Kidney glomerular epithelial cell (primary cell): Measurements from ENCODE around the gene STARD13.

Experiments used
- DNase-seq: peaks from one replicate; lab custom pipeline; 2025; lab: John Stamatoyannopoulos, UW

The STARD13 gene

DNA sequence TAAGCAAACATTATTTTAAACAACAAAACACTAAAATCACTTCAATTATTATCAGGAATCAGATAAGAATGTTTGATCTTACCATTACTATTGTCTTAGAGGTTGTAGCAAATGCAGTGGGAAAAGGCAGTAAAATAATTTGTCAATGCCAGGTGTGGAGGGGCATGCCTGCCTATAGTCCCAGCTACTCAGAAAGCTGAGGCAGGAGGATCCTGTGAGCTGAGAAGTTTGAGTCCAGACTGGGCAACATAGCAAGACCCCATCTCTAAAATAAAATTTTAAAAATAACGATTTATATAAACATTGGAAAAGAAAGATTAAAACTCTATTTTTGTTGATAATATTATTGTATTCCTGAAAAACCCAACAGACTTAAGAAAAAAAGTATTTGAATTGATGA lies 202.5 kb downstream of the STARD13 start:
- no peak for DNase-seq

DNA sequence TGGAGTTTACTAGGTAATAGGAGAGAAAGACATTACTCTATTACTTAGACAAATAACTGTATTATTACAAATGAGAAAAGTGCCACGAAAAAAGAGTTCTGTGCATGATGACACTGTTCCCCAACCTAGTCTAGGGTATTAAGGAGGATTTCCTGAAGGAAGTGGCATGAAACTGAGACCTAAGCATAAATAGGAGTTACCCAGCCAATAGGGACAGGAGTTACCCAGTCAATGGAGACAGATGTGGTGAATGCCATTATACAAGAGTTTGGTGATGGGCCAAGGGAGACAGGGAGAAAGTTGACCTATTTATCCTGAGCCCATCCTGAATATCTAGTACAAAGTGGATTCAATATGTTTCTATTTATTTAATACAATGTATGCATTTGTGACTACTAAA lies 203.9 kb downstream of the STARD13 start:
- DNase-seq: no peak

DNA sequence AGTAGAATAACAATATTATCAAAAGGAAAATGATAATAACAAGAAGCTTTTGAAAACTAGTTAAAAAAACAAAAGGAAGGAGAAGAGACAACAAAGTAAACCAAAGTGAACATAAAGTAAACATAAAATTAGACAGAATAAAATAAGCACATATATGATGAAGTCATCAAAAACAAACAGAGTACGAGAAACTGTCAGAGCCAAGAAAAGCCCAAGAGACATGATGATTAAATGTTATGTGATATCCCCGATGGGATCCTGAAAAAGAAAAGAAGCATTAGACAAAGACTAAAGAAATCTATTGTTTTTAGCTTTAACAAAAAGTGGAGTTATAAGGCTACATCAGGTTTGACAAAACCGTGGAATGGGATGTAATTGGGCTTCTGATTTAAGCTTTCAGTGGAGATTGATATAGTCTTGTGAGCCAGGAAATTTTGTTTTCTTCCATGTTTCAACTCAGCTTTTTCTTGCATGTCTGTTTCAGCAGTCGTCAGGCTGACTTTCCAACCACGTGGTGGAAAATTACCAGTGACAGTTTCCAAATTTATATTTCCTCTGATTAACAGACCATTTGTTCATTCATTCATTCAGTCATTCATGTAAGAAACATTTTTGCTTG lies 204.5 kb downstream of the STARD13 start:
- DNase-seq: no peak

DNA sequence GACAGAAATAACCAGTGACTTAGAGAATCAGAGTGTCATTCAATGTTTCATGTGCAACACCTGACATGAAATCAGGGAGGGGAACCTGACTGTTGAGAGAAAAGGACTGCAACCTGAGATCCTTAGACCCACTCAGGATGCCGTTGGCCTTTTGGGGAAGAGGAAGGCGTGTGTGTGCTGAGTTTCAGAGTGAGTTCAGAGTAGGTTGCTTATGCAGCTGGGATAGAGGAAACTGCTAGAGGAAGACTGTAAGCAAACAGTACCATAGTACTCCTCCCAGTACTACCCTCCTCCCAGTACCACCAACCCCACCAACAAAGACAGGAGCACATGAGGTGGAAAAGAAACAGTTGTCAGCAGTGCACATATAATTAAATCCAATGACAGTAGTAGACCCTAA lies 205.6 kb downstream of the STARD13 start:
- no peak for DNase-seq

- DNase-seq: no peak
Observed at GRCh38 chr13:33078263-33078662, 207.3 kb downstream of the STARD13 start.

DNA sequence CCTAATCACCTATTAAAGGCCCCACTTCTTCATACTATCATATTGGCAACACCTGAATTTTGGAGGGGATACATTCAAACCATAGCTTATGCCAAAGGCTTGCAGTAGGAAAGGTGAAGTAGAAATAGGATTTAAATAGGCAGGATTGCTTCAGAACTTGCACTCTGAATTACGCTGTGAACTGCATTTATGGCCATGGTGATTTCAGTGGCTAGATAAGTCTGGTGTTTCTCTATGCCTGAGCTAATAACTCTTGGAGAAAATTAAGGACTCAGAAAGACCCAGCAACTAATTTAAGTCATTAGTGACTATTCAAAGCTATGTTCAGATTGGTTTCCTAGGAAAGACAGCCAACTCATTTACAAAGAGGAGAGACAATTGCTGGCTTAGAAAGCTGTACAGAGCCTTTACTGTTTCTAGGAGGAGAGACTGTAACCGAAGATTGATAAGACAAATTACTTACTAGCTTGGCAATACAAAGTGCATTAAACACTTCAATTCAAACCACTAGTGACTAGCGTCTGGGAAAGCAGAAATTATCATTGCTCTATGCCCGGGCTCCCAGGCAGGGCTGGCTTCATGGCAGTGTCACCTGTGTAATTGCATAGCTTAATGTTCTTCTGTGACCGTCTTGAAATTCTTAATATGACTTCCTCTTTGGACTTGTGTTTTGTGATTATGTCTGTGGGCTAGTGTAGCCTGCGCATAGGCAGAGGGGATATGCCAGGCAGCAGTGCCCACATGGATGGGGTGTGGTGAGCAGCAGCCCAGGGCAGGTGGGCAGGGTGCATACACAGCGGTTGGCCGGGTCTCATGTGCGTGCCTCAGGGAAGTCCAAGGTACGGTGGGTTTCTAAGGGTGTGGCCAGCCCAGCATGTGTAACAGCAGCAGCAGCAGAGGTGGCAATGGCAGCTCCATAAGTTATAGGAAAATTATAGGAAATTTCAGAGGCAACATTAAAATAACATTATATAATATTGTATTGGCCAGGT lies 209.3 kb downstream of the STARD13 start:
- no peak for DNase-seq

- DNase-seq: no peak
Observed at GRCh38 chr13:33073338-33073737, 212.2 kb downstream of the STARD13 start.

GRCh38 chr13:33072759-33073158 lies 212.8 kb downstream of the STARD13 start:
- DNase-seq: no peak

GRCh38 chr13:33072282-33072681 lies 213.3 kb downstream of the STARD13 start:
- DNase-seq: no peak

GRCh38 chr13:33070713-33071112 lies 214.8 kb downstream of the STARD13 start:
- no peak for DNase-seq

DNA sequence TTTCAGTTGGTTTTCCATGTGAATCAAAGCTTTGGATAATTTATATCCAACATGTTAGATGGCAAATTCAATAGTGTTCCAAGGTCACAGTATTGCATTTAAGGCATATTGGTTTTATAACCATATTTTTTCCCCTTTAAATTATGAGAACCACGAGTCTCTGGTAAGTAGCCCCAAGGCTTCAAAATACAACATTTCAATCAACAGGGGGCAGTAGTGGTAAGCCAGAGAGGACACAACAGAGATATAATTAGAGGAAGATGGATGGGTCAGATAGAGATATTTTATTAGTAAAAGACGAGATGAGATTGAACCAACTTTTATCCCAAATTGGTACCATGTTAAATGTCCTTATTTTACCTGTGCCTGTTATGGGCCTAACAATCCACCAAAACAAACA lies 216.2 kb downstream of the STARD13 start:
- no peak for DNase-seq

GRCh38 chr13:33066329-33066728 lies 219.2 kb downstream of the STARD13 start:
- DNase-seq: no peak

GRCh38 chr13:33060815-33061214 lies 224.7 kb downstream of the STARD13 start:
- no peak for DNase-seq

DNA sequence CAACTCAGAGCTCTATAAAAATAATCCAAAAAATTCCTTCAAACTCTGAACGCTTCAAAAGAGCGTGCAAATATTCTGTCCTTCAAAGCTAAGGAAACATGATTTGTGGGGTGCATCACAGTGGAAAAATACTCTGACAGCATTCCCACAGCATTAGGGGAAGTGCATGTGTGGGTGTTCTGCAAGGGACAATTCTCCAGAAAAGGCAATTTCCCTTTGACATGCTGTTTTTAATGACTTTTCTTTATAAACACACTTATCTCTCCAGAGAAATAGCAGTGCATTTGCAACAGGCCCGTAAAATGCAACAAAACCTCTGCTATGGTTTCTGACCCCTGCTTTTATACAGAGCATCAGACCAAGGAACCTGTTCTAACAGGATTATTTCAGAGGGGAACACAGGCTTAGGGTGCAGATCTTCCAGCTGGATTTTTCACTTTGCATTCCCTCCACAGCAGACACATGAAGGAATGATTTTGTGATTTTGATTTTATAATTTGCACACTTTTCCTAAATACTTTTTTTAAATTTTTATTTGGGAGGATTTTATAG lies 226.7 kb downstream of the STARD13 start:
- no peak for DNase-seq

GRCh38 chr13:33057019-33057780 lies 228.4 kb downstream of the STARD13 start:
- DNase-seq: no peak

GRCh38 chr13:33053397-33054066 lies 232.0 kb downstream of the STARD13 start:
- no peak for DNase-seq
